Heart right ventricle (tissue), 16 donors: ENCODE measurements around the gene DOCK10. TPM values are rescaled to one million over a fixed set of nuclear protein-coding genes. Genes with fewer than 3 reads are reported as not detected.

Experiments used
- ATAC-seq, 8 donors: fragments of 200-7000 bp; cut with Tn5 transposase; one replicate each; pipeline ENCODE4 v1.9.1; 2020; ENCODE audit warnings: mild to moderate bottlenecking in 8 of 8, moderate library complexity in 8 of 8, moderate number of reproducible peaks in 1 of 8
- DNase-seq, 2 donors: peaks; one replicate each; pipeline ENCODE4 v3.0.0-alpha.2; 2020
- H3K27ac ChIP-seq, 10 donors: fragments of 200-600 bp; sonication (generic) in 2 of 10; one replicate each; pipeline versions ENCODE4 v1.5.0 to v1.8.0; 2020 to 2022; ENCODE audit warnings: mild to moderate bottlenecking in 3 of 10
- H3K27me3 ChIP-seq, 7 donors: fragments of 200-600 bp; one replicate each; pipeline ENCODE4 v1.8.0; 2021 to 2022; ENCODE audit warnings: mild to moderate bottlenecking in 2 of 7
- H3K36me3 ChIP-seq, 9 donors: fragments of 200-600 bp; sonication (generic) in 1 of 9; one replicate each; pipeline versions ENCODE4 v1.5.0 to v1.8.0; 2020 to 2022; ENCODE audit warnings: mild to moderate bottlenecking in 2 of 9
- H3K4me1 ChIP-seq, 9 donors: fragments of 200-600 bp; sonication (generic) in 1 of 9; one replicate each; pipeline versions ENCODE4 v1.5.0 to v1.8.0; 2020 to 2022; ENCODE audit warnings: mild to moderate bottlenecking in 4 of 9
- H3K4me3 ChIP-seq, 10 donors: fragments of 200-600 bp; sonication (generic) in 2 of 10; one replicate each; pipeline versions ENCODE4 v1.5.0 to v1.8.0; 2020 to 2022; ENCODE audit warnings: mild to moderate bottlenecking in 7 of 10, moderate library complexity in 2 of 10
- H3K9me3 ChIP-seq, 11 donors: fragments of 200-600 bp in 10 of 11; sonication (generic) in 2 of 11; one replicate each; pipeline versions ENCODE4 v1.5.0 to v1.8.0; 2013 to 2022; ENCODE audit warnings: mild to moderate bottlenecking in 2 of 11, control low read depth in 1 of 11, moderate library complexity in 1 of 11
- WGBS, 2 donors: extraction: QIAGEN DNeasy Blood & Tissue Kit; methylation state at CpG; one replicate each; pipeline ENCODE4 v1.1.7; 2013; ENCODE audit warnings: inconsistent platforms in 1 of 2; 5-methylcytosine and 5-hydroxymethylcytosine counted together
- intact Hi-C, 10 donors: fragments of 100-400 bp; cut with DNase I; formaldehyde crosslinking; loops; one replicate each; pipeline versions ENCODE4 v1.11.1 to v1.14.2; 2022
- polyA plus RNA-seq, 2 donors: library from polyadenylated mRNA; stranded (reverse); fragments of 200-250 nt; gene quantifications; one replicate each; pipeline ENCODE4 v1.2.3, GENCODE V29; 2013
- total RNA-seq, 10 donors: library from RNA; stranded (reverse); fragmentation: NEBNext Ultra II Directional in 3 of 10; extraction: Animal tissue kit (Norgen Biotek cat#: 25700) in 3 of 10; gene quantifications; one replicate each; pipeline versions ENCODE4 v1.2.1 to v1.2.4, GENCODE V29; 2021 to 2023
- TF ChIP-seq, protein P1 (sequence below), 9 donors: fragments of 200-600 bp; sonication (generic) in 2 of 9; IDR thresholded peaks; one replicate each; pipeline versions ENCODE4 v1.5.0 to v1.8.0; 2021 to 2022; ENCODE audit warnings: antibody characterized with exemption in 9 of 9, mild to moderate bottlenecking in 5 of 9, moderate library complexity in 1 of 9
- donor health status: Arrhythmogenic right ventricular cardiomyopathy.
- donor health status: ischemic (EF 13 %, LVEDD 7.1; RV severe dilation, severe dysfunction).
- donor health status: healthy with polysubstance abuse.
- donor health status: DM: no; HTN: yes; CAD: no.
- donor health status: DM: no; HTN: no; CAD: no.
- donor health status: ischemic (EF 25% LVEDD 6.9; RV normal size, moderate dysfunction).
- donor health status: ischemic (EF 25% LVEDD 5.7; RV mildly dilated, moderate dysfunction).
- donor health status: healthy.
- donor health status: DM: yes; HTN: yes; CAD: no.
- donor health status: Ischemic cardiomyopathy.
- donor health status: ischemic (EF 35%, LVEDD 5.7; RV mildly dilated, moderate dysfunction).
- donor health status: nonischemic (EF 11% LVEDD 7.7; RV severe dilation, severe dysfunction).
- donor health status: DM: yes; HTN: yes; CAD: no.
- donor health status: PGD.
- donor health status: ischemic (EF 29% LVEDD 5.4; RV normal size, mild dysfunction).
- donor health status: nonischemic (EF 23%, LVEDD 6.1; RV moderate dilation, normal function).

Gene DOCK10
- total and polyA plus RNA-seq, 12 donors = 0.77 to 18.9 (median 1.4) TPM

- Histone ChIP-seq H3K4me3 (no peak overlapping the region), H3K27ac (no peak overlapping the region), H3K27me3 (no peaks in the 10 kb centered on the region), H3K4me1 (no peaks in the 10 kb centered on the region), H3K36me3 (peaks cover 0 to 88% (median 0%) of the 10 kb centered on the region in 9 donors), H3K9me3 (no peaks in the 10 kb centered on the region)
- DNase-seq = no peak
- intact Hi-C loops = no loop called here
- no peak for ATAC-seq
- TF ChIP-seq, protein P1, sequence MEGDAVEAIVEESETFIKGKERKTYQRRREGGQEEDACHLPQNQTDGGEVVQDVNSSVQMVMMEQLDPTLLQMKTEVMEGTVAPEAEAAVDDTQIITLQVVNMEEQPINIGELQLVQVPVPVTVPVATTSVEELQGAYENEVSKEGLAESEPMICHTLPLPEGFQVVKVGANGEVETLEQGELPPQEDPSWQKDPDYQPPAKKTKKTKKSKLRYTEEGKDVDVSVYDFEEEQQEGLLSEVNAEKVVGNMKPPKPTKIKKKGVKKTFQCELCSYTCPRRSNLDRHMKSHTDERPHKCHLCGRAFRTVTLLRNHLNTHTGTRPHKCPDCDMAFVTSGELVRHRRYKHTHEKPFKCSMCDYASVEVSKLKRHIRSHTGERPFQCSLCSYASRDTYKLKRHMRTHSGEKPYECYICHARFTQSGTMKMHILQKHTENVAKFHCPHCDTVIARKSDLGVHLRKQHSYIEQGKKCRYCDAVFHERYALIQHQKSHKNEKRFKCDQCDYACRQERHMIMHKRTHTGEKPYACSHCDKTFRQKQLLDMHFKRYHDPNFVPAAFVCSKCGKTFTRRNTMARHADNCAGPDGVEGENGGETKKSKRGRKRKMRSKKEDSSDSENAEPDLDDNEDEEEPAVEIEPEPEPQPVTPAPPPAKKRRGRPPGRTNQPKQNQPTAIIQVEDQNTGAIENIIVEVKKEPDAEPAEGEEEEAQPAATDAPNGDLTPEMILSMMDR (IDR thresholded peaks at IDR 0.05) = no peak
- WGBS, 2 donors = 77 to 81% methylated on average over 6 of the region's 6 CpGs
Observed at GRCh38 chr2:224876522-224876921, 165.7 kb downstream of the DOCK10 start.

DNA sequence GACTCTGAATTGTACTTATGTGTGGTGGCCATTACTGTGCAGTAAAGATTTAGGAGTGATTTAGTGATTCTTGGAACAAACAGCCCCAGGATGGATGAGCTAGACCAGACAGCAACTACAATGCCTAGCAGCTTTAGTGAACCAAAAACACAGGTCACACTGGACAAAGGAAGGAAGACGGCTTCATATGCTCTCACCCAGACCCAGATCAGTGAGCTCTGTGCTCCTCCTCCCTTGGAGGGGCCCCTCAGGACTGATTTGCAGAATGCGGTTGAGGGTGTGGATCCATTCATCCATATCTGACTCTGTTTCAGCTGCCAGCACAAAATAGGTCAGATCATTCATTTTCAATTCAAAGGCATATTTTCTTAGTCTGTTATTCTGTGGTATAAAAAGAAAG is 166.4 kb downstream of the DOCK10 start:
- no peak overlapping the region for H3K4me3 ChIP-seq
- WGBS, 2 donors = 57 to 66% methylated on average over 2 of the region's 2 CpGs
- H3K27ac ChIP-seq = no peak overlapping the region
- DNase-seq (no peak), ATAC-seq (no peak)
- intact Hi-C loops = no loop called here
- TF ChIP-seq, protein P1 (IDR thresholded peaks at IDR 0.05) = no peak
- no peaks in the 10 kb centered on the region for H3K27me3 ChIP-seq
- no peaks in the 10 kb centered on the region for H3K9me3 ChIP-seq
- no peaks in the 10 kb centered on the region for H3K4me1 ChIP-seq
- peaks cover 0 to 88% (median 0%) of the 10 kb centered on the region in 9 donors for H3K36me3 ChIP-seq

DNA sequence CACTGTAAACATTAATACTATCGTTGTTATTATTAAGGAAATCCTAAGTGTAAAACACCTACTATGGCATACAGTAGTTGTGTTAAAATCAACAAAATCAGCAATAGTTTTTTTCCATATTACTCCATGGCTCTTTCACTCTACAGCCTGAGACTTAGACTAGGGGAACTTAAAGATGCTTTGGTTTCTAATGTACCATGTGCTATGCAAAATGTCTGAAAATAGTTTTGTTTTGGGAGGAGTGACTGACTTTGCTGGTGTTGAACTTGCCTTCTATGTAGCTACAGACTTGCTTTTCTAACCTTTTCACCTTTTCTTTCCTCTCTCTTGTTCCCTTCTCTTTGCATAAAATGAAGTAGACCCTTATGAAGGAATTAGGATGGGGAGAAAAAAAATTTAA is 167.1 kb downstream of the DOCK10 start:
- no peak for ATAC-seq
- TF ChIP-seq, protein P1 (IDR thresholded peaks at IDR 0.05) = no peak
- DNase-seq = no peak
- H3K4me1 ChIP-seq = no peaks in the 10 kb centered on the region
- H3K4me3 ChIP-seq = no peak overlapping the region
- H3K9me3 ChIP-seq = no peaks in the 10 kb centered on the region
- intact Hi-C loops = no loop called here
- 92 to 100% methylated on average over 1 of the region's 1 CpG for WGBS, 2 donors
- no peaks in the 10 kb centered on the region for H3K27me3 ChIP-seq
- H3K27ac ChIP-seq = no peak overlapping the region
- H3K36me3 ChIP-seq = peaks cover 0 to 88% (median 0%) of the 10 kb centered on the region in 9 donors

- ATAC-seq (no peak), DNase-seq (no peak)
- Histone ChIP-seq H3K4me3 (no peak overlapping the region), H3K4me1 (no peaks in the 10 kb centered on the region), H3K27ac (no peak overlapping the region), H3K27me3 (no peaks in the 10 kb centered on the region), H3K36me3 (peaks cover 0 to 75% (median 0%) of the 10 kb centered on the region in 9 donors), H3K9me3 (no peaks in the 10 kb centered on the region)
- TF ChIP-seq, protein P1 (IDR thresholded peaks at IDR 0.05) = no peak
- intact Hi-C loops = no loop called here
- WGBS, 2 donors = 33 to 40% methylated on average over 1 of the region's 1 CpG
Observed at GRCh38 chr2:224871813-224872212, 170.5 kb downstream of the DOCK10 start.
